GM12878 (cell line): ENCODE results near the gene THRB. TPM values are rescaled to one million over a fixed set of nuclear protein-coding genes. Genes with fewer than 3 reads are reported as not detected.

ENCODE experiments used
- ATAC-seq: fragments of 200-7000 bp; cut with Tn5 transposase; 3 replicates; pipeline ENCODE4 v1.9.1; 2020; ENCODE audit warnings: mild to moderate bottlenecking, moderate library complexity
- BruUV-seq: library from RNA; stranded (reverse); fragments of 400-500 nt; replicated peaks from 2 replicates; lab custom pipeline; 2021; lab: Mats Ljungman, UMichigan
- CTCF ChIA-PET: fragments of 300-600 bp; sonication (Branson Sonifier 250); formaldehyde crosslinking; extraction: SDS; loops from one replicate; lab custom pipeline; 2021; ENCODE audit warnings: inconsistent platforms; lab: Yijun Ruan, JAX
- POLR2A ChIA-PET: fragments of 350-600 bp; formaldehyde crosslinking; extraction: SDS; loops from one replicate; lab custom pipeline; 2021; ENCODE audit warnings: inconsistent platforms; lab: Charles Lee
- RAD21 ChIA-PET: fragments of 300-600 bp; sonication (Branson Sonifier 250); formaldehyde crosslinking; loops from one replicate; lab custom pipeline; 2023; ENCODE audit warnings: antibody characterized with exemption; ENCODE audit not compliant: unreplicated experiment; lab: Charles Lee
- SMC1A ChIA-PET: fragments of 300-600 bp; sonication (Branson Sonifier 250); formaldehyde crosslinking; loops from one replicate; lab custom pipeline; 2023; ENCODE audit not compliant: unreplicated experiment, uncharacterized antibody; lab: Charles Lee
- DNase-seq: peaks from one replicate; pipeline ENCODE4 v3.0.0-alpha.2; 2011; ENCODE audit warnings: low read depth, low spot score
- FAIRE-seq: peaks from 3 replicates; lab custom pipeline; 2011; peaks lifted over from hg19 to GRCh38; lab: Jason Lieb, UNC
- H2AFZ ChIP-seq: 2 replicates; pipeline ENCODE4 v1.6.0; 2011; ENCODE audit warnings: low read depth, low read length, control low read depth; ENCODE audit not compliant: control insufficient read depth
- H3K27ac ChIP-seq: 2 replicates; pipeline ENCODE4 v1.5.1; 2011; ENCODE audit warnings: control low read depth; ENCODE audit not compliant: control insufficient read depth, insufficient read depth
- H3K27me3 ChIP-seq, 2 experiments: replicated peaks in 1 of 2; 2 replicates each; pipeline versions ENCODE4 v1.6.0 to v1.6.1; 2011; ENCODE audit warnings: low read length in 1 of 2; ENCODE audit not compliant: control insufficient read depth in 2 of 2, insufficient read depth in 2 of 2
- H3K36me3 ChIP-seq, 2 experiments: 2 replicates each; pipeline ENCODE4 v1.5.1; 2011; ENCODE audit warnings: low read length in 1 of 2; ENCODE audit not compliant: control insufficient read depth in 2 of 2, insufficient read depth in 2 of 2
- H3K4me1 ChIP-seq: 2 replicates; pipeline ENCODE4 v1.6.1; 2011; ENCODE audit warnings: mild to moderate bottlenecking, low read length, moderate library complexity, mixed read lengths; ENCODE audit not compliant: control insufficient read depth, insufficient read depth
- H3K4me2 ChIP-seq: 2 replicates; pipeline ENCODE4 v1.6.0; 2011; ENCODE audit warnings: control low read depth; ENCODE audit not compliant: control insufficient read depth, insufficient read depth
- H3K4me3 ChIP-seq: fragments of 200-600 bp; sonication (generic); 2 replicates; pipeline ENCODE4 v1.5.1; 2016
- H3K79me2 ChIP-seq: 2 replicates; pipeline ENCODE4 v1.6.0; 2011; ENCODE audit warnings: low read length; ENCODE audit not compliant: control insufficient read depth, insufficient read depth
- H3K9ac ChIP-seq: 2 replicates; pipeline ENCODE4 v1.8.0; 2011; ENCODE audit warnings: low read length, control low read depth, mixed read lengths; ENCODE audit not compliant: control insufficient read depth, insufficient read depth
- H3K9me3 ChIP-seq: replicated peaks from 3 replicates; pipeline ENCODE4 v1.5.1; 2011; ENCODE audit warnings: mild to moderate bottlenecking, low read length; ENCODE audit not compliant: control insufficient read depth, insufficient read depth
- H4K20me1 ChIP-seq: 2 replicates; pipeline ENCODE4 v1.6.0; 2011; ENCODE audit not compliant: control insufficient read depth, insufficient read depth
- ASH2L ChIP-seq: fragments of 300-600, 200-600 bp; sonication (generic); IDR thresholded peaks from 2 replicates; pipeline ENCODE4 v1.6.1; 2017; ENCODE audit warnings: low read depth, mild to moderate bottlenecking, borderline replicate concordance
- ATF3 ChIP-seq: IDR thresholded peaks from 2 replicates; pipeline ENCODE4 v1.6.1; 2011; ENCODE audit warnings: low read depth, mild to moderate bottlenecking, low read length, moderate library complexity, borderline replicate concordance; ENCODE audit errors: extremely low read depth
- CHD2 ChIP-seq: IDR thresholded peaks from 2 replicates; pipeline ENCODE4 v1.6.1; 2011; ENCODE audit warnings: low read depth, low read length, improper control_type of control experiment, borderline replicate concordance
- GABPA ChIP-seq: IDR thresholded peaks from 2 replicates; pipeline ENCODE4 v1.6.1; 2014; ENCODE audit warnings: antibody characterized with exemption, low read depth, mild to moderate bottlenecking, inconsistent platforms
- JUNB ChIP-seq: IDR thresholded peaks from 2 replicates; pipeline ENCODE4 v1.6.1; 2016; ENCODE audit warnings: antibody characterized with exemption, mild to moderate bottlenecking
- LARP7 ChIP-seq: fragments of 450-650 bp; IDR thresholded peaks from 2 replicates; pipeline ENCODE4 v1.6.1; 2017; ENCODE audit warnings: mild to moderate bottlenecking
- MTA2 ChIP-seq: fragments of 450-650 bp; IDR thresholded peaks from 2 replicates; pipeline ENCODE4 v1.6.1; 2016; ENCODE audit warnings: low read depth, mild to moderate bottlenecking, moderate library complexity
- MXI1 ChIP-seq: fragments of 150-350 bp; IDR thresholded peaks from 2 replicates; pipeline ENCODE4 v1.6.1; 2011; ENCODE audit warnings: low read depth, mild to moderate bottlenecking, inconsistent platforms, low read length, improper control_type of control experiment
- MYB ChIP-seq: fragments of 150-350 bp; IDR thresholded peaks from 2 replicates; pipeline ENCODE4 v1.6.1; 2014; ENCODE audit warnings: mild to moderate bottlenecking, low read depth, low read length, borderline replicate concordance
- NKRF ChIP-seq: fragments of 450-650 bp; conservative IDR thresholded peaks from 2 replicates; pipeline ENCODE4 v1.6.1; 2017; ENCODE audit warnings: mild to moderate bottlenecking, moderate library complexity
- NR2C1 ChIP-seq: fragments of 450-650 bp; IDR thresholded peaks from 2 replicates; pipeline ENCODE4 v1.6.1; 2017; ENCODE audit warnings: antibody characterized with exemption, mild to moderate bottlenecking, moderate library complexity
- PML ChIP-seq: IDR thresholded peaks from 2 replicates; pipeline ENCODE4 v1.6.1; 2012; ENCODE audit warnings: low read length, inconsistent platforms
- RAD51 ChIP-seq: fragments of 450-650 bp; IDR thresholded peaks from 2 replicates; pipeline ENCODE4 v1.6.1; 2016; ENCODE audit warnings: moderate library complexity, mild to moderate bottlenecking, inconsistent platforms
- RUNX3 ChIP-seq: IDR thresholded peaks from 2 replicates; pipeline ENCODE4 v1.6.1; 2012; ENCODE audit warnings: low read length, inconsistent platforms
- TCF12 ChIP-seq: IDR thresholded peaks from 2 replicates; pipeline ENCODE4 v1.6.1; 2011; ENCODE audit warnings: low read depth, mild to moderate bottlenecking, low read length
- WRNIP1 ChIP-seq: IDR thresholded peaks from 2 replicates; pipeline ENCODE4 v1.6.1; 2011; ENCODE audit warnings: low read depth, low read length, improper control_type of control experiment, borderline replicate concordance
- ZBTB40 ChIP-seq: fragments of 450-650 bp; IDR thresholded peaks from 2 replicates; pipeline ENCODE4 v1.6.1; 2016; ENCODE audit warnings: mild to moderate bottlenecking, moderate library complexity, borderline replicate concordance
- ZZZ3 ChIP-seq: IDR thresholded peaks from 2 replicates; pipeline ENCODE4 v1.6.1; 2011; ENCODE audit warnings: low read depth; ENCODE audit not compliant: control insufficient read depth, insufficient read length
- WGBS: methylation state at CpG from one replicate; pipeline ENCODE4 v1.1.6; 2016; ENCODE audit warnings: low lambda C conversion rate; ENCODE audit not compliant: insufficient replicate concordance, insufficient coverage; ENCODE audit errors: missing lambda C conversion rate; 5-methylcytosine and 5-hydroxymethylcytosine counted together
- in situ Hi-C: fragments of 300-500 bp; cut with MboI; formaldehyde crosslinking; loops from 9 replicates; pipeline ENCODE4 v1.14.3; 2018; ENCODE audit warnings: mixed read lengths
- intact Hi-C: fragments of 100-400 bp; cut with micrococcal nuclease; formaldehyde crosslinking; loops from one replicate; pipeline ENCODE4 v1.14.2; 2022; ENCODE audit not compliant: unreplicated experiment
- polyA plus RNA-seq, 11 experiments: library from polyadenylated mRNA; depleted of rRNA in 4 of 11; unstranded in 6 of 11; stranded (reverse) in 5 of 11; fragments of >200 nt; fragmentation: Nextera tagmentation in 4 of 11; fragmentation: Illumina TruSeq in 1 of 11; extraction: Ambion mirVana in 4 of 11; extraction: Trizol in 1 of 11; gene quantifications; 1 replicate in 1 of 11; 2 replicates in 10 of 11; pipeline versions ENCODE4 v1.2.1 to v1.2.3, GENCODE V29; 2011 to 2016; ENCODE audit warnings: inconsistent platforms in 2 of 11, missing spikeins in 2 of 11, low read depth in 1 of 11
- total RNA-seq, 4 experiments: library from RNA; depleted of rRNA in 3 of 4; stranded (reverse); fragments of >200 nt in 3 of 4; fragmentation: Illumina TruSeq in 1 of 4; extraction: Trizol in 1 of 4; gene quantifications; 2 replicates each; pipeline versions ENCODE4 v1.2.1 to v1.2.3, GENCODE V29; 2013 to 2021

THRB gene
- total and polyA plus RNA-seq, 10 of the 15 experiments (the other 5 are each of a cell fraction or from before 2014, with no cell fraction given): 0.05 TPM; not detected in 9

GRCh38 chr3:24432989-24433388 is 61.7 kb downstream of the THRB start (continued):
- TF ChIP-seq ZBTB40: no peak
- no peak for TF ChIP-seq MYB
- TF ChIP-seq NR2C1: no peak

- ATAC-seq (no peak), DNase-seq (no peak), FAIRE-seq (no peak)
- 3% methylated on average over 2 of the region's 2 CpGs for WGBS
- RAD21 ChIA-PET: no interaction called here
- Histone ChIP-seq H3K79me2 (no peaks in the 10 kb centered on the region), H3K4me1 (no peaks in the 10 kb centered on the region), H3K9me3 (no peaks in the 10 kb centered on the region), H3K27ac (no peak overlapping the region), H3K9ac (no peak overlapping the region), H2AFZ (no peak overlapping the region), H3K4me3 (no peak overlapping the region), H3K36me3 (no peaks in the 10 kb centered on the region), H4K20me1 (no peaks in the 10 kb centered on the region), H3K4me2 (no peak overlapping the region), H3K27me3 (no peaks in the 10 kb centered on the region)
- CTCF ChIA-PET: interaction anchor here (1.0 kb wide), 1 partner anchor 18 kb away, joined by 3 read pairs; no protein-coding TSS in a partner anchor
- in situ Hi-C loops: no loop called here
- no TSS peak for BruUV-seq
- POLR2A ChIA-PET: no interaction called here
- SMC1A ChIA-PET: no interaction called here
- intact Hi-C loops: no loop called here
- TF ChIP-seq JUNB (no peak), ZZZ3 (no peak), ASH2L (no peak), MXI1 (no peak), TCF12 (no peak), WRNIP1 (no peak), RUNX3 (no peak), PML (no peak), RAD51 (no peak), GABPA (no peak), LARP7 (no peak), MTA2 (no peak), CHD2 (no peak), ATF3 (no peak), NKRF (no peak)
Measured at GRCh38 chr3:24428481-24428880, 66.2 kb downstream of the THRB start.
